Immature natural killer cell (primary cell): ENCODE results near the gene AHRR. TPM values are rescaled to one million over a fixed set of nuclear protein-coding genes. Genes with fewer than 3 reads are reported as not detected.
A peak's percentile ranks its signal among the peaks of the same experiment; 100 is the strongest.

ENCODE experiments used
- DNase-seq, 3 donors: peaks; one replicate each; pipeline ENCODE4 v3.0.0; 2022; ENCODE audit warnings: mixed read lengths in 1 of 3
- H3K27ac Mint-ChIP-seq, 6 donors: one replicate each; pipeline ENCODE4 v1.8.0; 2020; ENCODE audit warnings: mixed read lengths in 6 of 6, mild to moderate bottlenecking in 5 of 6, inconsistent platforms in 4 of 6, moderate library complexity in 3 of 6
- H3K27me3 Mint-ChIP-seq, 3 donors: one replicate each; pipeline ENCODE4 v1.8.0; 2020 to 2021; ENCODE audit warnings: low read depth in 3 of 3, mild to moderate bottlenecking in 3 of 3, mixed read lengths in 3 of 3, moderate library complexity in 3 of 3, inconsistent platforms in 1 of 3
- H3K36me3 Mint-ChIP-seq, 3 donors: one replicate each; pipeline ENCODE4 v1.8.0; 2020; ENCODE audit warnings: mixed read lengths in 3 of 3, inconsistent platforms in 2 of 3, mild to moderate bottlenecking in 2 of 3
- H3K4me1 Mint-ChIP-seq, 2 donors: one replicate each; pipeline ENCODE4 v1.8.0; 2020; ENCODE audit warnings: inconsistent platforms in 2 of 2, mild to moderate bottlenecking in 2 of 2, mixed read lengths in 2 of 2, moderate library complexity in 1 of 2
- H3K4me3 Mint-ChIP-seq, 5 donors: one replicate each; pipeline ENCODE4 v1.8.0; 2020; ENCODE audit warnings: mild to moderate bottlenecking in 5 of 5, mixed read lengths in 5 of 5, inconsistent platforms in 3 of 5, moderate library complexity in 3 of 5
- H3K9me3 Mint-ChIP-seq, 6 donors: one replicate each; pipeline ENCODE4 v1.8.0; 2020; ENCODE audit warnings: mild to moderate bottlenecking in 6 of 6, mixed read lengths in 6 of 6, inconsistent platforms in 4 of 6, moderate library complexity in 3 of 6
- polyA plus RNA-seq, 3 donors: library from polyadenylated mRNA; unstranded; fragments of 300-500 nt; fragmentation: Illumina TruSeq; gene quantifications; one replicate each; pipeline ENCODE4 v1.2.3, GENCODE V29; 2021

Gene AHRR
- polyA plus RNA-seq, 3 donors from 2014 or later = 0.16 TPM; not detected in 2

GRCh38 chr5:318931-319601, 2.4 kb upstream of the AHRR start:
- Mint-ChIP-seq H3K27ac (no peak overlapping the region), H3K9me3 (no peaks in the 10 kb centered on the region), H3K4me1 (peaks cover 3 to 4% of the 10 kb centered on the region in 2 donors), H3K36me3 (peaks cover 0 to 7% (median 0%) of the 10 kb centered on the region in 3 donors), H3K27me3 (peaks cover 2 to 12% (median 6%) of the 10 kb centered on the region in 3 donors), H3K4me3 (no peak overlapping the region)
- no peak for DNase-seq

- no peak for DNase-seq
- H3K4me3 Mint-ChIP-seq = peak overlapping the region in 2 of 5 donors; percentile 41 to 57
- H3K4me1 Mint-ChIP-seq = peaks cover 0 to 3% of the 10 kb centered on the region in 2 donors
- H3K36me3 Mint-ChIP-seq = no peaks in the 10 kb centered on the region
- H3K27ac Mint-ChIP-seq = no peak overlapping the region
- H3K9me3 Mint-ChIP-seq = no peaks in the 10 kb centered on the region
- H3K27me3 Mint-ChIP-seq = peaks cover 2 to 12% (median 6%) of the 10 kb centered on the region in 3 donors
Measured at GRCh38 chr5:320524-321229, 837 bp upstream of the AHRR start.

GRCh38 chr5:321726-322251, 275 bp downstream of the AHRR start:
- Mint-ChIP-seq H3K9me3 (no peaks in the 10 kb centered on the region), H3K27me3 (peaks cover 2 to 12% (median 11%) of the 10 kb centered on the region in 3 donors), H3K36me3 (no peaks in the 10 kb centered on the region), H3K27ac (no peak overlapping the region), H3K4me3 (peak overlapping the region in 1 of 5 donors; percentile 33), H3K4me1 (peaks cover 0 to 3% of the 10 kb centered on the region in 2 donors)
- no peak for DNase-seq

- Mint-ChIP-seq H3K27me3 (peaks cover 2 to 12% (median 11%) of the 10 kb centered on the region in 3 donors), H3K4me3 (peak overlapping the region in 3 of 5 donors; percentile 33 to 53 (median 33))
- no peak for DNase-seq
Measured at GRCh38 chr5:322281-322941, 897 bp downstream of the AHRR start.

GRCh38 chr5:322942-323879, 1.7 kb downstream of the AHRR start:
- Mint-ChIP-seq H3K4me1 (peaks cover 0 to 3% of the 10 kb centered on the region in 2 donors), H3K9me3 (no peaks in the 10 kb centered on the region), H3K4me3 (peak overlapping the region in 2 of 5 donors; percentile 33 to 46), H3K27ac (no peak overlapping the region), H3K36me3 (no peaks in the 10 kb centered on the region), H3K27me3 (peaks cover 4 to 12% (median 11%) of the 10 kb centered on the region in 3 donors)
- DNase-seq = no peak

More at GRCh38 chr5:322281-322941, 897 bp downstream of the AHRR start:
- Mint-ChIP-seq H3K9me3 (no peaks in the 10 kb centered on the region), H3K4me1 (peaks cover 0 to 3% of the 10 kb centered on the region in 2 donors), H3K27ac (no peak overlapping the region), H3K36me3 (no peaks in the 10 kb centered on the region)

GRCh38 chr5:324736-325612, 3.5 kb downstream of the AHRR start:
- H3K27ac Mint-ChIP-seq = no peak overlapping the region
- no peaks in the 10 kb centered on the region for H3K36me3 Mint-ChIP-seq
- H3K9me3 Mint-ChIP-seq = no peaks in the 10 kb centered on the region
- peaks cover 0 to 3% of the 10 kb centered on the region in 2 donors for H3K4me1 Mint-ChIP-seq
- no peak overlapping the region for H3K4me3 Mint-ChIP-seq
- H3K27me3 Mint-ChIP-seq = peaks cover 4 to 20% (median 11%) of the 10 kb centered on the region in 3 donors
- DNase-seq = no peak

- H3K9me3 Mint-ChIP-seq = no peaks in the 10 kb centered on the region
Measured at GRCh38 chr5:326109-326508, 4.6 kb downstream of the AHRR start.

GRCh38 chr5:329121-329735, 7.7 kb downstream of the AHRR start:
- H3K36me3 Mint-ChIP-seq = no peaks in the 10 kb centered on the region
- peaks cover 5 to 10% (median 7%) of the 10 kb centered on the region in 3 donors for H3K27me3 Mint-ChIP-seq
- no peaks in the 10 kb centered on the region for H3K4me1 Mint-ChIP-seq
- H3K4me3 Mint-ChIP-seq = no peak overlapping the region
- H3K9me3 Mint-ChIP-seq = no peaks in the 10 kb centered on the region
- no peak overlapping the region for H3K27ac Mint-ChIP-seq
- DNase-seq = no peak

More at GRCh38 chr5:326109-326508, 4.6 kb downstream of the AHRR start:
- Mint-ChIP-seq H3K4me3 (no peak overlapping the region), H3K36me3 (no peaks in the 10 kb centered on the region), H3K4me1 (no peaks in the 10 kb centered on the region), H3K27me3 (peaks cover 5 to 19% (median 11%) of the 10 kb centered on the region in 3 donors), H3K27ac (no peak overlapping the region)
- DNase-seq = no peak

- no peak overlapping the region for H3K27ac Mint-ChIP-seq
- no peaks in the 10 kb centered on the region for H3K9me3 Mint-ChIP-seq
- H3K4me1 Mint-ChIP-seq = peaks cover 0 to 3% of the 10 kb centered on the region in 2 donors
- H3K36me3 Mint-ChIP-seq = no peaks in the 10 kb centered on the region
- peaks cover 7 to 14% (median 7%) of the 10 kb centered on the region in 3 donors for H3K27me3 Mint-ChIP-seq
- DNase-seq = no peak
- no peak overlapping the region for H3K4me3 Mint-ChIP-seq
Measured at GRCh38 chr5:329768-330167, 8.3 kb downstream of the AHRR start.

- Mint-ChIP-seq H3K4me1 (peaks cover 0 to 6% of the 10 kb centered on the region in 2 donors), H3K9me3 (no peaks in the 10 kb centered on the region), H3K27ac (no peak overlapping the region), H3K27me3 (peaks cover 4 to 14% (median 6%) of the 10 kb centered on the region in 3 donors), H3K36me3 (peaks cover 0 to 4% (median 0%) of the 10 kb centered on the region in 3 donors), H3K4me3 (no peak overlapping the region)
- no peak for DNase-seq
Measured at GRCh38 chr5:332843-333242, 11.3 kb downstream of the AHRR start.

- peaks cover 0 to 6% of the 10 kb centered on the region in 2 donors for H3K4me1 Mint-ChIP-seq
- H3K27ac Mint-ChIP-seq = no peak overlapping the region
- peak overlapping the region in 1 of 5 donors; percentile 1 for H3K4me3 Mint-ChIP-seq
- no peak for DNase-seq
- H3K27me3 Mint-ChIP-seq = peaks cover 4 to 9% (median 5%) of the 10 kb centered on the region in 3 donors
- peaks cover 0 to 4% (median 0%) of the 10 kb centered on the region in 3 donors for H3K36me3 Mint-ChIP-seq
- H3K9me3 Mint-ChIP-seq = no peaks in the 10 kb centered on the region
Measured at GRCh38 chr5:333945-334344, 12.4 kb downstream of the AHRR start.
